Testis (tissue), 5 donors: ENCODE results near the gene TGM2. TPM values are rescaled to one million over a fixed set of nuclear protein-coding genes. Genes with fewer than 3 reads are reported as not detected.

Experiments used
- DNase-seq: peaks from one replicate; pipeline ENCODE4 v3.0.0-alpha.2; 2019
- H3K27ac ChIP-seq, 2 donors: fragments of 200-600 bp; sonication (generic); one replicate each; pipeline ENCODE4 v1.5.1; 2019
- H3K27me3 ChIP-seq: fragments of 200-600 bp; sonication (generic); one replicate; pipeline ENCODE4 v1.5.1; 2019
- H3K36me3 ChIP-seq: fragments of 200-600 bp; sonication (generic); one replicate; pipeline ENCODE4 v1.5.1; 2017; ENCODE audit warnings: low read depth; ENCODE audit errors: missing control alignments
- H3K4me1 ChIP-seq: fragments of 200-600 bp; sonication (generic); one replicate; pipeline ENCODE4 v1.5.1; 2019
- H3K4me3 ChIP-seq, 2 donors: fragments of 200-600 bp; sonication (generic); one replicate each; pipeline ENCODE4 v1.5.1; 2017 to 2019
- H3K9me3 ChIP-seq: fragments of 200-600 bp; sonication (generic); one replicate; pipeline ENCODE4 v1.5.1; 2017
- POLR2A ChIP-seq: fragments of 450-650 bp; IDR thresholded peaks from one replicate; pipeline ENCODE4 v1.6.1; 2017; ENCODE audit warnings: antibody characterized with exemption, mild to moderate bottlenecking, moderate library complexity
- WGBS, 2 donors: methylation state at CpG; one replicate each; pipeline ENCODE4 v1.1.5; 2018; 5-methylcytosine and 5-hydroxymethylcytosine counted together
- intact Hi-C: fragments of 100-400 bp; cut with DNase I; formaldehyde crosslinking; loops from one replicate; pipeline ENCODE4 v1.15.1; 2023; ENCODE audit warnings: low total_unique reads
- long read RNA-seq, 2 donors: transcript quantifications; one replicate each; lab custom pipeline, GENCODE V29; 2026
- polyA plus RNA-seq: library from polyadenylated mRNA; stranded (reverse); fragments of 350-450 nt; fragmentation: Illumina TruSeq; extraction: RNeasy Lipid Tissue Mini Kit (QIAGEN cat#74804); gene quantifications from one replicate; pipeline ENCODE4 v1.2.3, GENCODE V29; 2014; ENCODE audit warnings: low read depth, low replicate concordance; ENCODE audit not compliant: insufficient read depth
- total RNA-seq, 2 donors: library from RNA; depleted of rRNA; stranded (reverse); fragments of >200 nt; gene quantifications; one replicate each; pipeline ENCODE4 v1.2.3, GENCODE V29; 2016
- TF ChIP-seq, protein P1 (sequence below), 3 experiments: fragments of 450-650 bp in 2 of 3; fragments of 200-600 bp in 1 of 3; sonication (generic) in 1 of 3; IDR thresholded peaks; one replicate each; pipeline ENCODE4 v1.5.1; 2016 to 2019; ENCODE audit warnings: antibody characterized with exemption in 3 of 3, mild to moderate bottlenecking in 2 of 3, moderate library complexity in 1 of 3

Gene TGM2
- total RNA-seq (1 to 10 TPM; 3.2 to 8.5 TPM), polyA plus RNA-seq (49.0 TPM)
- long read RNA-seq, donor 1, full-length matches to known transcripts = 2 of 24 reads
- long read RNA-seq, donor 1, partial matches to known transcripts = 22 of 24 reads
- long read RNA-seq, donor 1, other reads (novel, unspliced or antisense) = 0 of 24 reads
- long read RNA-seq, donor 2, partial matches to known transcripts = 0 of 3 reads
- long read RNA-seq, donor 2, other reads (novel, unspliced or antisense) = 0 of 3 reads

DNA sequence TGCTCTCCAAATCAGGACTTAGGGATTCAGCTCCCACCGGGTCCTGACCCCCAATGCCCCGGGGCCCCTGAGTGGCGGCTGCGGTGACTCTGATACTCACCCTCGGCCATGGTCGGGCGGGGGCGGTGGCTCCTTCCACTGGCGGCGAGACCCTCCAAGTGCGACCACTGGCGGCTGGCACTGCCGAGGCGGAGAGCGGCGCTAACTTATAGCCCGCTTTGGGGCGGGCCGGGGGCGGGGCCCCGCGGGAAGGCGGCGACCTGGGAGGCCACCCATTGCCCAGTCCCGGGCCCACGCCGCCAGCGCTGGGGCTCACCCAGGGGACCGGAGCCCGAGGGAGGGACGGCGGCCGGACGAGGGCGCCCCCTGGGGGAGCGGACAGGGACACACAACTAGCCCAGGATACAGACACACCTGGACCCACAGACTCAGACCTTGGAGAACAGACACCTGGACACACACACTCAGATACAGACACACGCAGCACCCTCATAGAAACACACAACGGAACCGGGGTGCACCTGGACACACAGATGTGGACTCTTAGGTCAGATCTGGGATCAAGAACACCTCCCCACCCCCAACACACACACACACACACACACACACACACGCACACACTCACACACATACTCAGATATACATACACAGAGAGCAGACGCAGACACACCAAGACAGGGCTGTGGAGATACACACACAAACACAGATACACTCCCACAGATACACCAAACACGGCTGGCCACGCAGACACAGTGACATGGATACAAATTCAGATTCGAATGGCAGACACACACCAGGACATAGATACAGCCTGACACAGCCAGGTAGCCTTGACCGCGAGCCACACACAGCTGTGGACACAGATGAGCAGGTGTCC, at the start of gene TGM2:
TSS of gene TGM2 (minus strand) at position 182 of the 877 bp plus-strand sequence. CDS start at position 110, 72 bp downstream.
- Histone ChIP-seq H3K9me3 (no peaks in the 10 kb centered on the region), H3K36me3 (no peaks in the 10 kb centered on the region), H3K4me3 (peak within 1 kb of the TSS; percentile 31 to 47), H3K4me1 (peaks cover 7% of the 10 kb centered on the region), H3K27me3 (no peaks in the 10 kb centered on the region), H3K27ac (peak within 1 kb of the TSS in 1 of 2 donors; percentile 39)
- peak; percentile 68 for DNase-seq
- TF ChIP-seq, protein P1, sequence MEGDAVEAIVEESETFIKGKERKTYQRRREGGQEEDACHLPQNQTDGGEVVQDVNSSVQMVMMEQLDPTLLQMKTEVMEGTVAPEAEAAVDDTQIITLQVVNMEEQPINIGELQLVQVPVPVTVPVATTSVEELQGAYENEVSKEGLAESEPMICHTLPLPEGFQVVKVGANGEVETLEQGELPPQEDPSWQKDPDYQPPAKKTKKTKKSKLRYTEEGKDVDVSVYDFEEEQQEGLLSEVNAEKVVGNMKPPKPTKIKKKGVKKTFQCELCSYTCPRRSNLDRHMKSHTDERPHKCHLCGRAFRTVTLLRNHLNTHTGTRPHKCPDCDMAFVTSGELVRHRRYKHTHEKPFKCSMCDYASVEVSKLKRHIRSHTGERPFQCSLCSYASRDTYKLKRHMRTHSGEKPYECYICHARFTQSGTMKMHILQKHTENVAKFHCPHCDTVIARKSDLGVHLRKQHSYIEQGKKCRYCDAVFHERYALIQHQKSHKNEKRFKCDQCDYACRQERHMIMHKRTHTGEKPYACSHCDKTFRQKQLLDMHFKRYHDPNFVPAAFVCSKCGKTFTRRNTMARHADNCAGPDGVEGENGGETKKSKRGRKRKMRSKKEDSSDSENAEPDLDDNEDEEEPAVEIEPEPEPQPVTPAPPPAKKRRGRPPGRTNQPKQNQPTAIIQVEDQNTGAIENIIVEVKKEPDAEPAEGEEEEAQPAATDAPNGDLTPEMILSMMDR (IDR thresholded peaks at IDR 0.05) = peak; percentile 67 to 82 (median 81)
- no peak for TF ChIP-seq POLR2A
- 20 to 85% methylated on average over 7 to 40 of the region's 46 CpGs for WGBS, 2 donors
- intact Hi-C loops = loop anchor here (10.0 kb wide), 1 partner anchor 101 kb away; no protein-coding TSS in a partner anchor

GRCh38 chr20:38214256-38215193, 49.5 kb upstream of the TGM2 start:
- Histone ChIP-seq H3K27ac (no peak overlapping the region), H3K9me3 (no peaks in the 10 kb centered on the region), H3K27me3 (no peaks in the 10 kb centered on the region), H3K36me3 (no peaks in the 10 kb centered on the region), H3K4me3 (no peak overlapping the region), H3K4me1 (peaks cover 7% of the 10 kb centered on the region)
- intact Hi-C loops = no loop called here
- TF ChIP-seq, protein P1 (IDR thresholded peaks at IDR 0.05) = no peak
- TF ChIP-seq POLR2A = no peak
- no peak for DNase-seq
- 78 to 84% methylated on average over 18 to 19 of the region's 19 CpGs for WGBS, 2 donors

- no peak overlapping the region for H3K27ac ChIP-seq
- intact Hi-C loops = no loop called here
- 88 to 100% methylated on average over 1 to 5 of the region's 5 CpGs for WGBS, 2 donors
These were observed 48.5 kb upstream of the TGM2 start for GRCh38 chr20:38213607-38213940.

More at GRCh38 chr20:38213607-38213940, 48.5 kb upstream of the TGM2 start:
- Histone ChIP-seq H3K4me1 (peaks cover 7% of the 10 kb centered on the region), H3K4me3 (no peak overlapping the region), H3K9me3 (no peaks in the 10 kb centered on the region), H3K36me3 (no peaks in the 10 kb centered on the region), H3K27me3 (no peaks in the 10 kb centered on the region)
- DNase-seq = no peak
- TF ChIP-seq POLR2A = no peak
- TF ChIP-seq, protein P1 (IDR thresholded peaks at IDR 0.05) = no peak
